H9 (cell line): ENCODE measurements around the gene CBFA2T2. TPM values are rescaled to one million over a fixed set of nuclear protein-coding genes. Genes with fewer than 3 reads are reported as not detected.

Source experiments
- DNase-seq: peaks from one replicate; pipeline ENCODE4 v3.0.0-alpha.2; 2017
- H2AFZ ChIP-seq: one replicate; pipeline ENCODE4 v1.6.1; 2013; ENCODE audit warnings: mild to moderate bottlenecking, low read length, control low read depth, moderate library complexity
- H2AK5ac ChIP-seq: 2 replicates; pipeline ENCODE4 v1.6.1; 2013; ENCODE audit warnings: low read length, control low read depth, mixed read lengths; ENCODE audit not compliant: insufficient read length
- H2BK120ac ChIP-seq: one replicate; pipeline ENCODE4 v1.6.1; 2013; ENCODE audit warnings: low read depth, mild to moderate bottlenecking, low read length, control low read depth, inconsistent platforms; ENCODE audit not compliant: poor library complexity, severe bottlenecking
- H2BK12ac ChIP-seq: 2 replicates; pipeline ENCODE4 v1.6.1; 2013; ENCODE audit warnings: low read length, control low read depth, mixed read lengths, low read depth; ENCODE audit not compliant: insufficient read length
- H2BK15ac ChIP-seq: 2 replicates; pipeline ENCODE4 v1.6.1; 2013; ENCODE audit warnings: low read depth, low read length, control low read depth
- H2BK20ac ChIP-seq: one replicate; pipeline ENCODE4 v1.6.1; 2013; ENCODE audit warnings: low read depth, mild to moderate bottlenecking, low read length, control low read depth, inconsistent platforms; ENCODE audit not compliant: poor library complexity, severe bottlenecking
- H2BK5ac ChIP-seq: 2 replicates; pipeline ENCODE4 v1.6.1; 2013; ENCODE audit warnings: low read length, control low read depth, mixed read lengths; ENCODE audit not compliant: insufficient read length
- H3K14ac ChIP-seq: 2 replicates; pipeline ENCODE4 v1.6.1; 2013; ENCODE audit warnings: low read length, control low read depth; ENCODE audit not compliant: insufficient read depth
- H3K18ac ChIP-seq: 2 replicates; pipeline ENCODE4 v1.6.1; 2013; ENCODE audit warnings: low read depth, mild to moderate bottlenecking, mixed read lengths, low read length, control low read depth; ENCODE audit not compliant: insufficient read length
- H3K23ac ChIP-seq: 2 replicates; pipeline ENCODE4 v1.6.1; 2013; ENCODE audit warnings: low read length, control low read depth, mixed read lengths, low read depth; ENCODE audit not compliant: insufficient read length
- H3K23me2 ChIP-seq: 2 replicates; pipeline ENCODE4 v1.6.1; 2013; ENCODE audit warnings: low read depth, mild to moderate bottlenecking, mixed read lengths, low read length, control low read depth; ENCODE audit not compliant: insufficient read length, poor library complexity, severe bottlenecking
- H3K27ac ChIP-seq: 2 replicates; pipeline ENCODE4 v1.5.1; 2013; ENCODE audit warnings: low read length, control low read depth, mixed read lengths, low read depth; ENCODE audit not compliant: insufficient read length
- H3K27me3 ChIP-seq: 2 replicates; pipeline ENCODE4 v1.6.1; 2013; ENCODE audit warnings: low read length, control low read depth, inconsistent platforms; ENCODE audit not compliant: insufficient read depth
- H3K4ac ChIP-seq: 2 replicates; pipeline ENCODE4 v1.6.1; 2013; ENCODE audit warnings: low read depth, mild to moderate bottlenecking, control low read depth, inconsistent platforms, low read length, moderate library complexity
- H3K4me1 ChIP-seq: 2 replicates; pipeline ENCODE4 v1.6.1; 2013; ENCODE audit warnings: low read length, control low read depth, inconsistent platforms; ENCODE audit not compliant: insufficient read depth
- H3K4me2 ChIP-seq: 2 replicates; pipeline ENCODE4 v1.6.1; 2013; ENCODE audit warnings: low read length, control low read depth, mixed read lengths; ENCODE audit not compliant: insufficient read length, insufficient read depth
- H3K56ac ChIP-seq: 2 replicates; pipeline ENCODE4 v1.6.1; 2013; ENCODE audit warnings: low read depth, mild to moderate bottlenecking, mixed read lengths, low read length, control low read depth; ENCODE audit not compliant: insufficient read length
- H3K79me1 ChIP-seq: 2 replicates; pipeline ENCODE4 v1.6.1; 2013; ENCODE audit warnings: low read depth, mild to moderate bottlenecking, moderate library complexity, low read length, control low read depth, inconsistent platforms; ENCODE audit not compliant: insufficient read depth, poor library complexity, severe bottlenecking
- H3K79me2 ChIP-seq: 2 replicates; pipeline ENCODE4 v1.6.1; 2013; ENCODE audit warnings: low read length, control low read depth, inconsistent platforms; ENCODE audit not compliant: insufficient read depth
- H3K9ac ChIP-seq: 2 replicates; pipeline ENCODE4 v1.6.1; 2013; ENCODE audit warnings: low read length, control low read depth, mixed read lengths; ENCODE audit not compliant: insufficient read length; ENCODE audit errors: extremely low read depth
- H3K9me3 ChIP-seq: one replicate; pipeline ENCODE4 v1.6.1; 2013; ENCODE audit warnings: low read depth, low read length, inconsistent platforms; ENCODE audit not compliant: control insufficient read depth
- H3T11ph ChIP-seq: one replicate; pipeline ENCODE4 v1.6.1; 2013; ENCODE audit warnings: mild to moderate bottlenecking, low read length, control low read depth, inconsistent platforms
- H4K20me1 ChIP-seq: one replicate; pipeline ENCODE4 v1.6.1; 2013; ENCODE audit not compliant: control insufficient read depth, insufficient read length, insufficient read depth
- H4K5ac ChIP-seq: 2 replicates; pipeline ENCODE4 v1.6.1; 2013; ENCODE audit warnings: low read depth, mild to moderate bottlenecking, mixed read lengths, low read length, control low read depth; ENCODE audit not compliant: insufficient read length
- H4K8ac ChIP-seq: replicated peaks from 2 replicates; pipeline ENCODE4 v1.6.1; 2013; ENCODE audit warnings: low read length, control low read depth, mixed read lengths, low read depth; ENCODE audit not compliant: insufficient read length
- H4K91ac ChIP-seq: 2 replicates; pipeline ENCODE4 v1.6.1; 2013; ENCODE audit warnings: low read depth, mild to moderate bottlenecking, moderate library complexity, mixed read lengths, low read length, control low read depth; ENCODE audit not compliant: insufficient read length
- H3K27ac Mint-ChIP-seq, 3 experiments: 2 replicates in 2 of 3; 3 replicates in 1 of 3; pipeline ENCODE4 v1.8.0; 2020 to 2021; ENCODE audit warnings: mixed read lengths in 3 of 3, mild to moderate bottlenecking in 1 of 3, moderate library complexity in 1 of 3
- H3K27me3 Mint-ChIP-seq: 2 replicates; pipeline ENCODE4 v1.8.0; 2021; ENCODE audit warnings: low read depth, mild to moderate bottlenecking, moderate library complexity, mixed read lengths
- H3K36me3 Mint-ChIP-seq, 3 experiments: 2 replicates in 2 of 3; 3 replicates in 1 of 3; pipeline ENCODE4 v1.8.0; 2020 to 2021; ENCODE audit warnings: low read depth in 3 of 3, mixed read lengths in 3 of 3; ENCODE audit not compliant: insufficient read depth in 1 of 3
- H3K4me1 Mint-ChIP-seq, 2 experiments: 2 replicates each; pipeline ENCODE4 v1.8.0; 2020; ENCODE audit warnings: mixed read lengths in 2 of 2
- H3K4me3 Mint-ChIP-seq, 2 experiments: 2 replicates in 1 of 2; 3 replicates in 1 of 2; pipeline ENCODE4 v1.8.0; 2020 to 2021; ENCODE audit warnings: mild to moderate bottlenecking in 2 of 2, mixed read lengths in 2 of 2, moderate library complexity in 1 of 2
- H3K9me3 Mint-ChIP-seq, 2 experiments: 2 replicates in 1 of 2; 3 replicates in 1 of 2; pipeline ENCODE4 v1.8.0; 2020; ENCODE audit warnings: mild to moderate bottlenecking in 2 of 2, mixed read lengths in 2 of 2, moderate library complexity in 1 of 2
- CTCF ChIP-seq: fragments of 200-600 bp; sonication (generic); conservative IDR thresholded peaks from 3 replicates; pipeline ENCODE4 v1.8.0; 2021; ENCODE audit warnings: antibody characterized with exemption, mild to moderate bottlenecking
- WGBS: extraction: QIAGEN DNeasy Blood & Tissue Kit; methylation state at CpG from one replicate; pipeline ENCODE4 v1.1.7; 2013; ENCODE audit warnings: missing lambda C conversion rate, low lambda C conversion rate, mixed read lengths; ENCODE audit not compliant: insufficient read length; ENCODE audit errors: extremely low coverage; 5-methylcytosine and 5-hydroxymethylcytosine counted together
- total RNA-seq: library from RNA; stranded (reverse); gene quantifications from 2 replicates; pipeline ENCODE4 v1.2.1, GENCODE V29; 2021

Gene CBFA2T2
- total RNA-seq, 1 experiment from 2014 or later = 11.2 TPM

GRCh38 chr20:33521461-33521860 is 31.6 kb downstream of the CBFA2T2 start:
- H3K18ac ChIP-seq = no peak overlapping the region

More at GRCh38 chr20:33521461-33521860, 31.6 kb downstream of the CBFA2T2 start:
- Histone ChIP-seq H2BK5ac (no peak overlapping the region), H2AFZ (no peak overlapping the region), H3K79me1 (no peaks in the 10 kb centered on the region), H3K4me1 (no peaks in the 10 kb centered on the region), H3K56ac (no peak overlapping the region), H3K9me3 (no peaks in the 10 kb centered on the region), H3K23me2 (no peaks in the 10 kb centered on the region), H4K91ac (no peak overlapping the region), H2BK120ac (no peak overlapping the region), H3K4me2 (no peak overlapping the region), H3K79me2 (no peaks in the 10 kb centered on the region), H4K5ac (no peak overlapping the region), H3K27ac (no peak overlapping the region), H2BK20ac (no peak overlapping the region), H3K27me3 (no peaks in the 10 kb centered on the region), H2AK5ac (no peak overlapping the region), H2BK15ac (no peak overlapping the region), H4K20me1 (no peaks in the 10 kb centered on the region), H3K9ac (no peak overlapping the region), H4K8ac (no peak overlapping the region), H2BK12ac (no peak overlapping the region), H3K14ac (no peak overlapping the region), H3K4ac (no peak overlapping the region), H3K23ac (no peak overlapping the region), H3T11ph (no peak overlapping the region)
- peaks cover 4 to 8% (median 8%) of the 10 kb centered on the region in 3 experiments; a peak in 5 of 7 replicates for H3K36me3 Mint-ChIP-seq
- peak overlapping the region in 1 of 3 experiments; percentile 88; a peak in 1 of 7 replicates for H3K27ac Mint-ChIP-seq
- no peaks in the 10 kb centered on the region; the same call in 1 of the 2 replicates for H3K27me3 Mint-ChIP-seq
- no peaks in the 10 kb centered on the region for H3K9me3 Mint-ChIP-seq
- no CpG with 5 or more reads among the region's 1 CpG for WGBS
- no peak overlapping the region for H3K4me3 Mint-ChIP-seq
- TF ChIP-seq CTCF = no peak
- H3K4me1 Mint-ChIP-seq = peaks cover 6 to 10% of the 10 kb centered on the region in 2 experiments
- DNase-seq = no peak
